ENCODE results near the gene ST8SIA5.

Gene ST8SIA5

GRCh38 chr18:46754188-46754587 lies 2.7 kb downstream of the ST8SIA5 start:
- Histone ChIP-seq H3K9me3 (ENCODE audit: insufficient read depth, low read length, severe bottlenecking) (no peaks in the 10 kb centered on the region), H3K79me2 (ENCODE audit: insufficient read depth, low read length) (no peaks in the 10 kb centered on the region), H3K27ac (ENCODE audit: low read length) (peak overlapping the region; percentile 15; the same call in 1 of the 2 replicates), H2AFZ (ENCODE audit: low read depth, low read length) (peak overlapping the region; percentile 3; the same call in 1 of the 2 replicates), H3K36me3 (ENCODE audit: insufficient read depth, low read length) (no peaks in the 10 kb centered on the region), H3K9ac (ENCODE audit: low read depth, low read length) (no peak overlapping the region), H3K4me3 (ENCODE audit: low read depth in 1 of 2, low read length in 2 of 2) (no peak overlapping the region), H3K4me2 (ENCODE audit: insufficient read depth, low read length) (no peak overlapping the region), H3K4me1 (ENCODE audit: insufficient read depth, low read length) (peaks cover 9% of the 10 kb centered on the region; the same call in 1 of the 2 replicates), H4K20me1 (ENCODE audit: insufficient read depth, low read length) (no peaks in the 10 kb centered on the region), H3K27me3 (ENCODE audit: insufficient read depth, low read length, poor library complexity) (no peaks in the 10 kb centered on the region)
- ATAC-seq (ENCODE audit: insufficient read depth, low read depth) (peak; percentile 94), DNase-seq (peak; percentile 32)
- TF ChIP-seq EZH2 (IDR thresholded peaks at IDR 0.05; ENCODE audit: borderline replicate concordance, low read depth, low read length, severe bottlenecking): no peak
- no peak for TF ChIP-seq CTCF (IDR thresholded peaks at IDR 0.05; ENCODE audit: borderline replicate concordance, extremely low read depth, low read length, poor library complexity, severe bottlenecking)

GRCh38 chr18:46751882-46752281 lies 5.0 kb downstream of the ST8SIA5 start:
- H2AFZ ChIP-seq (ENCODE audit: low read depth, low read length): no peak overlapping the region
- H3K4me1 ChIP-seq (ENCODE audit: insufficient read depth, low read length): peaks cover 9% of the 10 kb centered on the region; the same call in 1 of the 2 replicates
- DNase-seq: no peak
- H3K4me2 ChIP-seq (ENCODE audit: insufficient read depth, low read length): no peak overlapping the region
- no peaks in the 10 kb centered on the region for H4K20me1 ChIP-seq (ENCODE audit: insufficient read depth, low read length)
- no peaks in the 10 kb centered on the region for H3K79me2 ChIP-seq (ENCODE audit: insufficient read depth, low read length)
- no peak overlapping the region for H3K4me3 ChIP-seq (ENCODE audit: low read depth in 1 of 2, low read length in 2 of 2)
- ATAC-seq (ENCODE audit: insufficient read depth, low read depth): no peak
- H3K27me3 ChIP-seq (ENCODE audit: insufficient read depth, low read length, poor library complexity): no peaks in the 10 kb centered on the region
- no peaks in the 10 kb centered on the region for H3K9me3 ChIP-seq (ENCODE audit: insufficient read depth, low read length, severe bottlenecking)
- TF ChIP-seq CTCF (IDR thresholded peaks at IDR 0.05; ENCODE audit: borderline replicate concordance, extremely low read depth, low read length, poor library complexity, severe bottlenecking) (no peak), EZH2 (IDR thresholded peaks at IDR 0.05; ENCODE audit: borderline replicate concordance, low read depth, low read length, severe bottlenecking) (no peak)
- no peak overlapping the region for H3K9ac ChIP-seq (ENCODE audit: low read depth, low read length)
- H3K27ac ChIP-seq (ENCODE audit: low read length): no peak overlapping the region
- H3K36me3 ChIP-seq (ENCODE audit: insufficient read depth, low read length): no peaks in the 10 kb centered on the region

GRCh38 chr18:46750626-46751025 lies 6.2 kb downstream of the ST8SIA5 start:
- H3K79me2 ChIP-seq (ENCODE audit: insufficient read depth, low read length): no peaks in the 10 kb centered on the region
- no peak for DNase-seq
- no peak for ATAC-seq (ENCODE audit: insufficient read depth, low read depth)
- H3K4me2 ChIP-seq (ENCODE audit: insufficient read depth, low read length): no peak overlapping the region
- no peaks in the 10 kb centered on the region for H3K36me3 ChIP-seq (ENCODE audit: insufficient read depth, low read length)
- H3K27me3 ChIP-seq (ENCODE audit: insufficient read depth, low read length, poor library complexity): no peaks in the 10 kb centered on the region
- H3K9ac ChIP-seq (ENCODE audit: low read depth, low read length): no peak overlapping the region
- no peak overlapping the region for H3K27ac ChIP-seq (ENCODE audit: low read length)
- H3K4me1 ChIP-seq (ENCODE audit: insufficient read depth, low read length): peaks cover 9% of the 10 kb centered on the region; the same call in 1 of the 2 replicates
- no peaks in the 10 kb centered on the region for H4K20me1 ChIP-seq (ENCODE audit: insufficient read depth, low read length)
- no peaks in the 10 kb centered on the region for H3K9me3 ChIP-seq (ENCODE audit: insufficient read depth, low read length, severe bottlenecking)
- no peak overlapping the region for H3K4me3 ChIP-seq (ENCODE audit: low read depth in 1 of 2, low read length in 2 of 2)
- TF ChIP-seq EZH2 (IDR thresholded peaks at IDR 0.05; ENCODE audit: borderline replicate concordance, low read depth, low read length, severe bottlenecking) (no peak), CTCF (IDR thresholded peaks at IDR 0.05; ENCODE audit: borderline replicate concordance, extremely low read depth, low read length, poor library complexity, severe bottlenecking) (no peak)
- no peak overlapping the region for H2AFZ ChIP-seq (ENCODE audit: low read depth, low read length)

- Histone ChIP-seq H3K4me3 (ENCODE audit: low read depth in 1 of 2, low read length in 2 of 2) (no peak overlapping the region), H3K9ac (ENCODE audit: low read depth, low read length) (no peak overlapping the region), H3K4me2 (ENCODE audit: insufficient read depth, low read length) (no peak overlapping the region), H3K36me3 (ENCODE audit: insufficient read depth, low read length) (no peaks in the 10 kb centered on the region), H3K79me2 (ENCODE audit: insufficient read depth, low read length) (no peaks in the 10 kb centered on the region), H2AFZ (ENCODE audit: low read depth, low read length) (no peak overlapping the region), H3K27ac (ENCODE audit: low read length) (no peak overlapping the region), H3K4me1 (ENCODE audit: insufficient read depth, low read length) (no peaks in the 10 kb centered on the region), H3K9me3 (ENCODE audit: insufficient read depth, low read length, severe bottlenecking) (no peaks in the 10 kb centered on the region), H4K20me1 (ENCODE audit: insufficient read depth, low read length) (no peaks in the 10 kb centered on the region), H3K27me3 (ENCODE audit: insufficient read depth, low read length, poor library complexity) (no peaks in the 10 kb centered on the region)
- TF ChIP-seq CTCF (IDR thresholded peaks at IDR 0.05; ENCODE audit: borderline replicate concordance, extremely low read depth, low read length, poor library complexity, severe bottlenecking): no peak
- TF ChIP-seq EZH2 (IDR thresholded peaks at IDR 0.05; ENCODE audit: borderline replicate concordance, low read depth, low read length, severe bottlenecking): no peak
- no peak for DNase-seq
- no peak for ATAC-seq (ENCODE audit: insufficient read depth, low read depth)
Measured at GRCh38 chr18:46748466-46748865, 8.4 kb downstream of the ST8SIA5 start.
